Naive B cell (primary cell): ENCODE results near the gene HOXD8. TPM values are rescaled to one million over a fixed set of nuclear protein-coding genes. Genes with fewer than 3 reads are reported as not detected.
A peak's percentile ranks its signal among the peaks of the same experiment; 100 is the strongest.

Source experiments
- ATAC-seq, 2 donors: fragments of 150-1000 bp; cut with Tn5 transposase; 2 replicates each; pipeline ENCODE4 v1.10.0; 2021; ENCODE audit warnings: low read depth in 2 of 2, mild to moderate bottlenecking in 2 of 2, moderate library complexity in 2 of 2
- DNase-seq: peaks from one replicate; pipeline ENCODE4 v3.0.0; 2022
- H3K27ac Mint-ChIP-seq, 6 donors: one replicate each; pipeline ENCODE4 v1.8.0; 2020 to 2022; ENCODE audit warnings: mild to moderate bottlenecking in 6 of 6, mixed read lengths in 6 of 6, moderate library complexity in 5 of 6, inconsistent platforms in 2 of 6
- H3K27me3 Mint-ChIP-seq, 3 donors: one replicate each; pipeline ENCODE4 v1.8.0; 2021 to 2022; ENCODE audit warnings: mixed read lengths in 3 of 3, mild to moderate bottlenecking in 1 of 3
- H3K36me3 Mint-ChIP-seq, 2 donors: one replicate each; pipeline ENCODE4 v1.8.0; 2020 to 2022; ENCODE audit warnings: mixed read lengths in 2 of 2, inconsistent platforms in 1 of 2, mild to moderate bottlenecking in 1 of 2
- H3K4me1 Mint-ChIP-seq, 3 donors: one replicate each; pipeline ENCODE4 v1.8.0; 2020 to 2022; ENCODE audit warnings: mixed read lengths in 3 of 3, inconsistent platforms in 1 of 3, mild to moderate bottlenecking in 1 of 3, moderate library complexity in 1 of 3
- H3K4me3 Mint-ChIP-seq, 8 donors: one replicate each; pipeline ENCODE4 v1.8.0; 2020 to 2022; ENCODE audit warnings: mild to moderate bottlenecking in 8 of 8, mixed read lengths in 8 of 8, moderate library complexity in 8 of 8, inconsistent platforms in 2 of 8
- H3K9me3 Mint-ChIP-seq, 7 donors: one replicate each; pipeline ENCODE4 v1.8.0; 2020 to 2022; ENCODE audit warnings: mixed read lengths in 7 of 7, mild to moderate bottlenecking in 5 of 7, inconsistent platforms in 2 of 7, moderate library complexity in 1 of 7
- polyA plus RNA-seq, 6 donors: library from polyadenylated mRNA; unstranded; fragments of 300-500 nt; fragmentation: Illumina TruSeq; gene quantifications; one replicate each; pipeline ENCODE4 v1.2.3, GENCODE V29; 2021; ENCODE audit warnings: low read depth in 6 of 6

The HOXD8 gene
- polyA plus RNA-seq, 6 donors from 2014 or later, result not detected

DNA sequence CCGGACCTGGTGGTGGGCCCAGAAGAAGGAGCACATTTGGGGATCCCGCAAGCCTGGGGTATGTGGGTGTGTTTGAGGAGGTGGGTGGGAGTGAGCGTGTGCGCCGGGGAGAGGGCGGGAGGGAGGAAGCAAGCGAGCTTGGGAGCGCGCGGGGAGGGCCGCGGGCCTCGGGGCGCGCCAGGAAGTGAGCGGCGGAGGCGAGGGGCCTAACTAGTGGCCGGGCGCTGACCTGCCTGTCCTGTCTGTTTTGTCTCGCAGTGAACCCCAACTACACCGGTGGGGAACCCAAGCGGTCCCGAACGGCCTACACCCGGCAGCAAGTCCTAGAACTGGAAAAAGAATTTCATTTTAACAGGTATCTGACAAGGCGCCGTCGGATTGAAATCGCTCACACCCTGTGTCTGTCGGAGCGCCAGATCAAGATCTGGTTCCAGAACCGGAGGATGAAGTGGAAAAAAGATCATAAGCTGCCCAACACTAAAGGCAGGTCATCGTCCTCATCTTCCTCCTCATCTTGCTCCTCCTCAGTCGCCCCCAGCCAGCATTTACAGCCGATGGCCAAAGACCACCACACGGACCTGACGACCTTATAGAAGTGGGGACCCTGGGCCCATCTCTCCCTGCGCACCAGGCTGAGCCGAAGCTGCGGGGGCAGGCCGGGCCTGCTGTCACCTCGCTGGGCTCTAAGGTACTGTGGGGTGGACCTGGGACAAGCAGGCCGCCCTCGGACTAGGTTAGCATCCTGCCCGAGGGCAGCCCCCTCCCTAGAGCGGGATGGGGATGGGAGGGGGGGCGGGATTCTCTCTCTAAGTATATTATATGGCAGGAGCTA is 23.1 kb downstream of the HOXD8 start:
- no peak for ATAC-seq

DNA sequence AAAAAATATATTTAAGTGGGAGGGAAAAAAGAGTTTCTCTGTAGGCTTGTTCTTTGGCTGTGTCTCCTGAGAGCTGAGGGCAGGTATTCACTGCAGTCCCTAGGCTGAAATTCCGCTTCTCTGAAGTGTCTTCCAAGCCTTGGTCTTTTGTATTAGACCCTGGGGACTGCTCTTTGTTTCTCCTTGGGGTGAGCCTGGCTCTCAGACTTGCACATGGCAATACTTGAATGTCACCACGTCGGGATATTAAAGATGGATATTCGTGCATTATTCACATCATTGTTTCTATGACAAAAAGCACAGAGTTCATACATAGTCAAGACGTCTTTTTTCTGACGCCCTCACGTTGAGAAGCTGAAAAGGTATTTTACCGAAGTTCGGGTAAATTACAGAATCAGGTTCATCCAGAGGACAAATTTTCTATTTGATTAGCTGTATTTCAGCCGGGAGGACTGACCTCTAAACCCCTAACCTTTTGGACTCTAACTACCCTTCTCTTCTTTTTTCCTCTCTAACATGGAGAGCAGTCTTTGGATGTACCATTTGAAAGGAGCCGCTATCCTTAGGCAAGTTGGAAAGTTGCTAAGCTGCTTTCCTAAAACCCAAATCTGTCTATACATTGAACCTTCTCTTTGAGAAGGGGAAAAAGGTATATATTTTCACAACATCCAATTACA is 25.2 kb downstream of the HOXD8 start:
- peaks cover 4 to 12% (median 8%) of the 10 kb centered on the region in 3 donors for H3K4me1 Mint-ChIP-seq
- H3K27ac Mint-ChIP-seq, result no peak overlapping the region
- DNase-seq (no peak), ATAC-seq (no peak)
- peaks cover 0 to 16% of the 10 kb centered on the region in 2 donors for H3K36me3 Mint-ChIP-seq
- H3K4me3 Mint-ChIP-seq, result peak overlapping the region in 1 of 8 donors; percentile 62
- peaks cover 0 to 9% (median 3%) of the 10 kb centered on the region in 7 donors for H3K9me3 Mint-ChIP-seq
- H3K27me3 Mint-ChIP-seq, result peaks cover 50 to 89% (median 84%) of the 10 kb centered on the region in 3 donors

More for the DNA sequence above, 23.1 kb downstream of the HOXD8 start:
- Mint-ChIP-seq H3K27ac (no peak overlapping the region), H3K36me3 (peaks cover 0 to 13% of the 10 kb centered on the region in 2 donors), H3K27me3 (peaks cover 60 to 93% (median 93%) of the 10 kb centered on the region in 3 donors), H3K9me3 (peaks cover 0 to 9% (median 3%) of the 10 kb centered on the region in 7 donors), H3K4me1 (peaks cover 3 to 6% (median 5%) of the 10 kb centered on the region in 3 donors), H3K4me3 (no peak overlapping the region)
- DNase-seq, result no peak

GRCh38 chr2:176155356-176156044 is 26.0 kb downstream of the HOXD8 start:
- no peak for ATAC-seq
- Mint-ChIP-seq H3K4me1 (peaks cover 4 to 8% (median 6%) of the 10 kb centered on the region in 3 donors), H3K27ac (peak overlapping the region in 2 of 6 donors; percentile 3 to 52), H3K36me3 (peaks cover 0 to 11% of the 10 kb centered on the region in 2 donors), H3K9me3 (peaks cover 0 to 5% (median 3%) of the 10 kb centered on the region in 7 donors), H3K27me3 (peaks cover 44 to 86% (median 78%) of the 10 kb centered on the region in 3 donors), H3K4me3 (peak overlapping the region in 1 of 8 donors; percentile 62)
- no peak for DNase-seq

- peaks cover 0 to 6% (median 4%) of the 10 kb centered on the region in 7 donors for H3K9me3 Mint-ChIP-seq
- ATAC-seq (no peak), DNase-seq (no peak)
- H3K4me1 Mint-ChIP-seq, result peaks cover 4 to 15% (median 6%) of the 10 kb centered on the region in 3 donors
- H3K27me3 Mint-ChIP-seq, result peaks cover 43 to 86% (median 78%) of the 10 kb centered on the region in 3 donors
- H3K36me3 Mint-ChIP-seq, result peaks cover 0 to 8% of the 10 kb centered on the region in 2 donors
- peak overlapping the region in 1 of 6 donors; percentile 59 for H3K27ac Mint-ChIP-seq
- H3K4me3 Mint-ChIP-seq, result peak overlapping the region in 2 of 8 donors; percentile 18 to 46
Observed at GRCh38 chr2:176156301-176156806, 26.8 kb downstream of the HOXD8 start.

DNA sequence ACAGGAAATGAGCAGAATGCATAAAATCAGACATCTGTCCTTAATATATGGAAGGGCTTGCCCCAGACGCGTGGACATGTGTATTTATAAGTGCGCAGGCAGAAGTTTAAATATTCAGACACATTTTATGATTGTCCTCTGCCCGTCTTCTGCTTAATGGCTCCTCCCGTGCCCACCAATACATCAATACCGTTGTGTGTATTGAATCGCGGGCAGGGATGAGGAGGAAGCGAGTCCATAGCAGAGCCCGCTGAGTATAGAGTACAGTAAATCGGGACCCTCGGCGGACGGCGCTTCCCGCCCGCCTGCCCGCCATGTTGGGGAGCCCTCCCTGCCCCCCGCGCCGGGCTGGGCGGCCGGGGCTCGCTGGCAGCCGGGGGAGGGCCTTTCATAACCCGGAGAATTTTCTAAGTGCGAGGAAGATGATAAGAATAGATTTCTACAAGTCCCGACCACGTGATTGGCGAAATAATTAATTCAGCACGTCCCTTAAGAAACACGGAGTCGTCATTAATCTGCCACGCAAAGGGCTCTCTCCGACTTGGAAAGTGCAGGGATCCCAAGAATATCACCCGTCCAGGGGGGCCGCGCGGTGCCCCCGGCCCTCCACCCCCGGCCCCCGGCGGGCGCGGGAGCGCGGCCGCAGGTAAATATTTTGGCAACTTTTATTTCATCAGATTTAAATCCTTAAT is 27.4 kb downstream of the HOXD8 start, which contains the start of gene HOXD3:
TSS of gene HOXD3 (plus strand) at position 501 of the 692 bp plus-strand sequence. CDS start 11,808 bp downstream, outside the sequence.
- no peak for ATAC-seq
- H3K9me3 Mint-ChIP-seq, result peaks cover 0 to 6% (median 4%) of the 10 kb centered on the region in 7 donors
- H3K4me3 Mint-ChIP-seq, result peak within 1 kb of the TSS in 7 of 8 donors; percentile 19 to 85 (median 46)

GRCh38 chr2:176157499-176158185 is 28.1 kb downstream of the HOXD8 start:
- peaks cover 0 to 6% (median 4%) of the 10 kb centered on the region in 7 donors for H3K9me3 Mint-ChIP-seq
- peaks cover 4 to 16% (median 6%) of the 10 kb centered on the region in 3 donors for H3K4me1 Mint-ChIP-seq
- H3K36me3 Mint-ChIP-seq, result peaks cover 0 to 8% of the 10 kb centered on the region in 2 donors
- H3K27me3 Mint-ChIP-seq, result peaks cover 51 to 89% (median 84%) of the 10 kb centered on the region in 3 donors
- H3K27ac Mint-ChIP-seq, result peak overlapping the region in 4 of 6 donors; percentile 33 to 96 (median 90)
- DNase-seq (no peak), ATAC-seq (no peak)
- H3K4me3 Mint-ChIP-seq, result peak overlapping the region in 7 of 8 donors; percentile 19 to 85 (median 44)

More for the DNA sequence above, 27.4 kb downstream of the HOXD8 start, which contains the start of gene HOXD3:
- no peak for DNase-seq
- peaks cover 47 to 86% (median 78%) of the 10 kb centered on the region in 3 donors for H3K27me3 Mint-ChIP-seq
- H3K27ac Mint-ChIP-seq, result peak within 1 kb of the TSS in 4 of 6 donors; percentile 33 to 96 (median 90)
- peaks cover 0 to 8% of the 10 kb centered on the region in 2 donors for H3K36me3 Mint-ChIP-seq
- H3K4me1 Mint-ChIP-seq, result peaks cover 4 to 16% (median 6%) of the 10 kb centered on the region in 3 donors

DNA sequence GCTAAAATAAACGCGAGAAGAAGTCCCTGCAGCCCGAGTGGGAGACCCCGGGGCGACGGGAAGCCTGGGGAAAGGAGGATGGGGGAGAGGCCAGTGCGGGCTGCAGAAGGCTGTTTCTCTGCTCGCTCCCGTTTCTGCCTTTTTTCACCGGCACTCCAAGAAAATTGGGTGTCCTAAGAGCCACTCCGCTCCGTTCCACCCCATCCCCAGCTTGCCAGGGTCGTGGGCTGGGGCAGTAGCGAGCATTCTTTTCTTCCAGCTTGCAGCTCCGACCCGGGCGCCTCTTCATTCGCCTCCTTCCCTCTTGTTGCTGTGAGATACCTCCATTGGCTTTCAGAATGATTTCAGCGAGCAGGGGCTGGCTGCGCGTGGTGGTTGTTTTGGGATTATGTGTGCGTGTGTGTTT is 28.7 kb downstream of the HOXD8 start:
- Mint-ChIP-seq H3K27ac (peak overlapping the region in 4 of 6 donors; percentile 30 to 88 (median 62)), H3K4me3 (peak overlapping the region in 6 of 8 donors; percentile 19 to 74 (median 57)), H3K4me1 (peaks cover 4 to 16% (median 6%) of the 10 kb centered on the region in 3 donors), H3K36me3 (peaks cover 0 to 8% of the 10 kb centered on the region in 2 donors), H3K9me3 (peaks cover 0 to 8% (median 2%) of the 10 kb centered on the region in 7 donors), H3K27me3 (peaks cover 56 to 89% (median 84%) of the 10 kb centered on the region in 3 donors)
- no peak for ATAC-seq
- DNase-seq, result no peak

GRCh38 chr2:176158855-176159662 is 29.6 kb downstream of the HOXD8 start:
- no peak for ATAC-seq
- H3K4me1 Mint-ChIP-seq, result peaks cover 4 to 16% (median 12%) of the 10 kb centered on the region in 3 donors
- peaks cover under 1 to 15% (median 8%) of the 10 kb centered on the region in 7 donors for H3K9me3 Mint-ChIP-seq
- peak overlapping the region in 2 of 6 donors; percentile 63 to 80 for H3K27ac Mint-ChIP-seq
- H3K27me3 Mint-ChIP-seq, result peaks cover 63 to 89% (median 85%) of the 10 kb centered on the region in 3 donors
- no peak for DNase-seq
- peaks cover 0 to 16% of the 10 kb centered on the region in 2 donors for H3K36me3 Mint-ChIP-seq
- peak overlapping the region in 4 of 8 donors; percentile 12 to 84 (median 60) for H3K4me3 Mint-ChIP-seq

DNA sequence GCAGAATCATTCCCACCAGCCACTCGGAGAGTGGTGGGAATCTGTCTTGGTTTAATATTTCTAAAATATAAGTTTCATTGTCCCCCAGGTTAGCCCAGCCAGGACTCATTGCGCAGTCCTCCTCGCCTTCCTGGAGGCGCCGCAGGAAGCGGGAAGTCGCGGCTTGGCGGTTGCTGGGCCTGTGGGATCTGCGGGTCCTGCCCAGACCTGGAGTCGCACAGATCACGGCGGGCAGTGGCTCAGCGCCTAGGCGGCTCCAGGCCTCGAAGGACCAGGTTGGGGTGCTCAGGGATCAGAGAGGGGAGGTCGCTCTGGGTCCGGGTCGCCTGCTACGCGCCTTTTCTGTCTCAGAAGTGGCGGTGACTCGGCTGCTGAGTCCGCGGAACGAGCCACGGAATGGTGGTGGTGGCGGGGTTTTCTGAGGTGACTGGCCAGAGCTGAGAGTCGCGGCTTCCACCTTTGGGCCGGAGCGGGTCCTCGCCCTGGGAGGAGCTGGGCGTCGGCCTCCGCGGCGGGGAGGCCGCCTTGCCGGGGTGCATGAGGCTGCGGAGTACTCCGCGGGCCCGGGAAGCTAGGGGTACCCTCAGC is 30.3 kb downstream of the HOXD8 start:
- DNase-seq (no peak), ATAC-seq (no peak)
- peaks cover 60 to 89% (median 84%) of the 10 kb centered on the region in 3 donors for H3K27me3 Mint-ChIP-seq
- peak overlapping the region in 2 of 6 donors; percentile 63 to 80 for H3K27ac Mint-ChIP-seq
- peaks cover 0 to 21% of the 10 kb centered on the region in 2 donors for H3K36me3 Mint-ChIP-seq
- peaks cover 8 to 19% (median 16%) of the 10 kb centered on the region in 3 donors for H3K4me1 Mint-ChIP-seq
- H3K9me3 Mint-ChIP-seq, result peaks cover 4 to 20% (median 9%) of the 10 kb centered on the region in 7 donors
- peak overlapping the region in 3 of 8 donors; percentile 12 to 84 (median 41) for H3K4me3 Mint-ChIP-seq

DNA sequence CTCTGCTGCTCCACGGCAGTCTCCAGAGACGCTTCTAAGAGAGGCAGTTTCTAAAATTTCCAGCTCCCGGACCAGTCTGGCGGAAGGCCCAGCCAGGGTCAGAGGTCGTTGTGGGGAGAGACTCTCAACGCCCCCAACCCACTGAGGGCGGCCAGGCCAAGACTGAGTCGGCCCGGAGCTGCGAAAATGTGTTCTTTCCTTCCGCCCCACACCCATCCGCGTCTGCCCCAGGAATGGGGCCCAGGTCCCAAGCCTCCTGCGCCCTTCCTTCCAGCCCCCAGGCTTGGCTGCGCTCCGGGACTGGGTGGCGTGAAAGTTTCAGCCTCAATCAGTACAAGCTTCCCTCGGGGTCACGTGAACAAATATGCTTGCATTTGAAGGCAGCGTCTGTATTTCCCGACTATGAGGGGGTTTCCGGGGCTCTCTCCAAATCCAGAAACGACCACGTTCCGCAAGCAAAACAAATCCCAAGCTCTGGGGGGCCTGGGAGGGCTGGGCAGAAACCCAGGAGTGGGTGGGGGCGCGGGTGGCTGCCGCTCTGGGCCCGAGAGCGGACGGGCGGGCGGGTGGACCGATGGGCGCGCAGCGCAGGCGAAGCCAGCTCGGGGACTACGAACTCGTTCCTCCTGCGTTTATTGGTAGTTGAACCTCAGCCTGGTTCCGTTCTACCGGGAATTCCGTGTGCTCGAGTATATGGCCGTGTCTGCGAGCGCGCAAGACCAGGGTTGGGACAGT is 30.9 kb downstream of the HOXD8 start:
- no peak for ATAC-seq
- DNase-seq, result no peak
- peak overlapping the region in 1 of 6 donors; percentile 70 for H3K27ac Mint-ChIP-seq
- H3K9me3 Mint-ChIP-seq, result peaks cover 4 to 20% (median 9%) of the 10 kb centered on the region in 7 donors
- H3K27me3 Mint-ChIP-seq, result peaks cover 60 to 89% (median 81%) of the 10 kb centered on the region in 3 donors
- peaks cover 0 to 21% of the 10 kb centered on the region in 2 donors for H3K36me3 Mint-ChIP-seq
- peak overlapping the region in 3 of 8 donors; percentile 39 to 56 (median 47) for H3K4me3 Mint-ChIP-seq
- peaks cover 8 to 23% (median 16%) of the 10 kb centered on the region in 3 donors for H3K4me1 Mint-ChIP-seq
